Right lobe of liver (tissue), 4 donors: ENCODE data around the gene UMPS.

ENCODE experiments used
- CTCF ChIP-seq, 4 donors: fragments of 200-600 bp in 3 of 4; fragments of 450-650 bp in 1 of 4; IDR thresholded peaks; one replicate each; pipeline versions ENCODE4 v1.5.1 to v1.8.0; 2016 to 2022; ENCODE audit warnings: antibody characterized with exemption in 4 of 4, mild to moderate bottlenecking in 2 of 4
- POLR2A ChIP-seq: fragments of 450-650 bp; IDR thresholded peaks from one replicate; pipeline ENCODE4 v1.6.1; 2017; ENCODE audit warnings: antibody characterized with exemption, mild to moderate bottlenecking
- donor health status: DM: no; HTN: no; CAD: no.
- donor health status: DM: no; HTN: no; CAD: no.
- donor health status: DM: no; HTN: yes; CAD: no.

GRCh38 chr3:124697302-124697701 lies 33.0 kb upstream of the UMPS start:
- no peak for TF ChIP-seq CTCF (IDR thresholded peaks at IDR 0.05)
- TF ChIP-seq POLR2A: no peak
